Testis (tissue), 3 donors: ENCODE data around the gene EXOC8. TPM values are rescaled to one million over a fixed set of nuclear protein-coding genes. Genes with fewer than 3 reads are reported as not detected.

Experiments used
- DNase-seq: peaks from one replicate; pipeline ENCODE4 v3.0.0-alpha.2; 2019
- H3K27ac ChIP-seq, 2 donors: fragments of 200-600 bp; sonication (generic); one replicate each; pipeline ENCODE4 v1.5.1; 2019
- H3K27me3 ChIP-seq: fragments of 200-600 bp; sonication (generic); one replicate; pipeline ENCODE4 v1.5.1; 2019
- H3K36me3 ChIP-seq: fragments of 200-600 bp; sonication (generic); one replicate; pipeline ENCODE4 v1.5.1; 2017; ENCODE audit warnings: low read depth; ENCODE audit errors: missing control alignments
- H3K4me1 ChIP-seq: fragments of 200-600 bp; sonication (generic); one replicate; pipeline ENCODE4 v1.5.1; 2019
- H3K4me3 ChIP-seq, 2 donors: fragments of 200-600 bp; sonication (generic); one replicate each; pipeline ENCODE4 v1.5.1; 2017 to 2019
- H3K9me3 ChIP-seq: fragments of 200-600 bp; sonication (generic); one replicate; pipeline ENCODE4 v1.5.1; 2017
- POLR2A ChIP-seq: fragments of 450-650 bp; IDR thresholded peaks from one replicate; pipeline ENCODE4 v1.6.1; 2017; ENCODE audit warnings: antibody characterized with exemption, mild to moderate bottlenecking, moderate library complexity
- WGBS, 2 donors: methylation state at CpG; one replicate each; pipeline ENCODE4 v1.1.5; 2018; 5-methylcytosine and 5-hydroxymethylcytosine counted together
- intact Hi-C: fragments of 100-400 bp; cut with DNase I; formaldehyde crosslinking; loops from one replicate; pipeline ENCODE4 v1.15.1; 2023; ENCODE audit warnings: low total_unique reads
- polyA plus RNA-seq: library from polyadenylated mRNA; stranded (reverse); fragments of 350-450 nt; fragmentation: Illumina TruSeq; extraction: RNeasy Lipid Tissue Mini Kit (QIAGEN cat#74804); gene quantifications from one replicate; pipeline ENCODE4 v1.2.3, GENCODE V29; 2014; ENCODE audit warnings: low read depth, low replicate concordance; ENCODE audit not compliant: insufficient read depth
- total RNA-seq, 2 donors: library from RNA; depleted of rRNA; stranded (reverse); fragments of >200 nt; gene quantifications; one replicate each; pipeline ENCODE4 v1.2.3, GENCODE V29; 2016
- TF ChIP-seq, protein P1 (sequence below), 3 experiments: fragments of 450-650 bp in 2 of 3; fragments of 200-600 bp in 1 of 3; sonication (generic) in 1 of 3; IDR thresholded peaks; one replicate each; pipeline ENCODE4 v1.5.1; 2016 to 2019; ENCODE audit warnings: antibody characterized with exemption in 3 of 3, mild to moderate bottlenecking in 2 of 3, moderate library complexity in 1 of 3

Gene EXOC8
- total and polyA plus RNA-seq, 3 donors from 2014 or later: 9.3 to 14.7 (median 13.9) TPM

DNA sequence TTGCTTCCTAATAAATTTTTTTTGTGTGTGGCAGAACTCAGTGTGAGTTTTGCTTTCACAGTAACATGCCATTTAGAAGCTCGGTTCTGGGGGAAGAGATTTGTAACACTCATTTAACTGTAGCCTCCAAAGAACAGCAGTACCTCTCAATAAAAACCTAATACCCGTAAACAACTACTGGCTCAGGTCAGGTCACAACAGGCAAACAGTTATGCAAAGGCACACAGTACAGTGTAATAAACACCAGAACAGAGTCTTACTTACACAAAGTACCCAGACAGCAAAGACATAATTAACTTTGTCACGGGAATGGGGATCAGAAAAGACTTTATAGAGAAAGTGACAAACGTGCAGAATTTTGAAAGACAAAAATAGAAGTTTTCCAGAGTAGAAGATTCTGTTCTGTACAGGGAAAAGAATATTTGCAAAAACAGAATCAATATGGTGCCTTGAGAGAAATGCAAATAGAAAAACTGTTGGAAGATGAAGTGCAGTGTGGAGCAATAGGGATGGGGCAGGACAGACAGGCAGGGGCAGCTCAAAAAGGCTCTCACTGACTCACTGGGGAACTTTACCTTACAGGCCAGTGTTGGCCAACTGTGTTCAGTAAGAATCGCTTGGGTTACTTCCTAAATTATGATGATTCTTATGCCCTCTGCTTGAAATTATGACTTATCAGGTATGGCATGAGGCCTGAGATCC lies 45.7 kb upstream of the EXOC8 start:
- H3K4me1 ChIP-seq: peaks cover 6% of the 10 kb centered on the region
- H3K9me3 ChIP-seq: no peaks in the 10 kb centered on the region
- H3K27ac ChIP-seq: no peak overlapping the region
- 67% methylated on average over 5 of the region's 5 CpGs for WGBS, 2 donors
- no peak overlapping the region for H3K4me3 ChIP-seq
- intact Hi-C loops: no loop called here
- TF ChIP-seq, protein P1, sequence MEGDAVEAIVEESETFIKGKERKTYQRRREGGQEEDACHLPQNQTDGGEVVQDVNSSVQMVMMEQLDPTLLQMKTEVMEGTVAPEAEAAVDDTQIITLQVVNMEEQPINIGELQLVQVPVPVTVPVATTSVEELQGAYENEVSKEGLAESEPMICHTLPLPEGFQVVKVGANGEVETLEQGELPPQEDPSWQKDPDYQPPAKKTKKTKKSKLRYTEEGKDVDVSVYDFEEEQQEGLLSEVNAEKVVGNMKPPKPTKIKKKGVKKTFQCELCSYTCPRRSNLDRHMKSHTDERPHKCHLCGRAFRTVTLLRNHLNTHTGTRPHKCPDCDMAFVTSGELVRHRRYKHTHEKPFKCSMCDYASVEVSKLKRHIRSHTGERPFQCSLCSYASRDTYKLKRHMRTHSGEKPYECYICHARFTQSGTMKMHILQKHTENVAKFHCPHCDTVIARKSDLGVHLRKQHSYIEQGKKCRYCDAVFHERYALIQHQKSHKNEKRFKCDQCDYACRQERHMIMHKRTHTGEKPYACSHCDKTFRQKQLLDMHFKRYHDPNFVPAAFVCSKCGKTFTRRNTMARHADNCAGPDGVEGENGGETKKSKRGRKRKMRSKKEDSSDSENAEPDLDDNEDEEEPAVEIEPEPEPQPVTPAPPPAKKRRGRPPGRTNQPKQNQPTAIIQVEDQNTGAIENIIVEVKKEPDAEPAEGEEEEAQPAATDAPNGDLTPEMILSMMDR (IDR thresholded peaks at IDR 0.05): no peak
- H3K27me3 ChIP-seq: no peaks in the 10 kb centered on the region
- H3K36me3 ChIP-seq: no peaks in the 10 kb centered on the region
- no peak for DNase-seq

- 88 to 92% methylated on average over 3 of the region's 3 CpGs for WGBS, 2 donors
- Histone ChIP-seq H3K4me3 (no peak overlapping the region), H3K36me3 (no peaks in the 10 kb centered on the region), H3K9me3 (no peaks in the 10 kb centered on the region), H3K27ac (no peak overlapping the region), H3K4me1 (peaks cover 4% of the 10 kb centered on the region), H3K27me3 (no peaks in the 10 kb centered on the region)
- TF ChIP-seq, protein P1 (IDR thresholded peaks at IDR 0.05): no peak
- TF ChIP-seq POLR2A: no peak
- DNase-seq: no peak
- intact Hi-C loops: no loop called here
Measured at GRCh38 chr1:231382426-231382825, 44.8 kb upstream of the EXOC8 start.

GRCh38 chr1:231381729-231382128 lies 44.1 kb upstream of the EXOC8 start:
- peaks cover 4% of the 10 kb centered on the region for H3K4me1 ChIP-seq
- intact Hi-C loops: no loop called here
- no peaks in the 10 kb centered on the region for H3K36me3 ChIP-seq
- no peak for DNase-seq
- no peak overlapping the region for H3K27ac ChIP-seq
- no peaks in the 10 kb centered on the region for H3K9me3 ChIP-seq
- TF ChIP-seq, protein P1 (IDR thresholded peaks at IDR 0.05): no peak
- no peak for TF ChIP-seq POLR2A
- no peak overlapping the region for H3K4me3 ChIP-seq
- no peaks in the 10 kb centered on the region for H3K27me3 ChIP-seq
- 70% methylated on average over 2 of the region's 2 CpGs for WGBS, 2 donors

DNA sequence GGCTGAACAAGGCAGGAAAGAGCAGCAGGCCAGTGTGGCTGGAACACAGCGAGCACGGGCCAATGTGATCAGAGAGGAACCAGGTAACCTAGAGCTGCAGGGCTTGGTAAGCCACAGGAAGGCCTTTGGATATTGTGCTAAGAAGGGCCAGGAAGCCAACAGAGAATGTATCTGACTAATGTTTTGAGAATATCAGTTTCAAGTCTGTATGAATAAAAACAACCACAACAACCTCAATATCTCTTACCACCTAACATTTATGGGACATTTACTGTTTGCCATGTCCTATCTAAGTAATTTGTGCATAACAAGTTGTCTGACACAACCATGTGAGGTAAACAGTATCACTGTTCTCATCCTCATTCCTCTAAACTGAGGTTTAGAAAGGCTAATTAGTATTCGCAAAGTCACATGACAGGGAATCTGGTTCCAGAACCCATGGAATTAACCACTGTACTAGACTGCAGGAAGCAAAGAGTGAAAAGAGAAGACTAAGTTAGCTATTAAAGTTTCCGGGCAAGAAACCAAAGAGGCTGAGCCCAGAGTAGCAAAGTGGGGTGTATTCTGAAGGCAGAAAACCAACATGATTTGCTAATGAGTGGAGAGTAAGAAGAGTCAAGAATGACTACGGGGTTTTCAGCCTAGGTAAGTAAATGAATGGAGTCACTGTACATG lies 39.4 kb upstream of the EXOC8 start:
- no peak for TF ChIP-seq POLR2A
- TF ChIP-seq, protein P1 (IDR thresholded peaks at IDR 0.05): no peak
- Histone ChIP-seq H3K4me1 (peaks cover 4% of the 10 kb centered on the region), H3K4me3 (no peak overlapping the region), H3K9me3 (no peaks in the 10 kb centered on the region), H3K27ac (no peak overlapping the region), H3K27me3 (no peaks in the 10 kb centered on the region), H3K36me3 (no peaks in the 10 kb centered on the region)
- no peak for DNase-seq
- intact Hi-C loops: no loop called here
- 77 to 85% methylated on average over 5 of the region's 5 CpGs for WGBS, 2 donors
